CD14-positive monocyte (primary cell): Measurements from ENCODE around the gene CAMTA1. TPM values are rescaled to one million over a fixed set of nuclear protein-coding genes. Genes with fewer than 3 reads are reported as not detected.

ENCODE experiments used
- DNase-seq, 3 donors: peaks; one replicate each; pipeline ENCODE4 v3.0.0-alpha.2; 2011 to 2022
- H2AFZ ChIP-seq: 2 replicates; pipeline ENCODE4 v1.6.0; 2012; ENCODE audit warnings: mild to moderate bottlenecking, low read depth, low read length, inconsistent platforms; ENCODE audit not compliant: insufficient read depth, poor library complexity, severe bottlenecking
- H3K27ac ChIP-seq, 2 donors: 1 replicate in 1 of 2; 2 replicates in 1 of 2; pipeline ENCODE4 v1.5.1; 2012 to 2013; ENCODE audit warnings: low read length in 2 of 2, control low read depth in 1 of 2, inconsistent platforms in 1 of 2, low read depth in 1 of 2, mild to moderate bottlenecking in 1 of 2
- H3K27me3 ChIP-seq, 2 donors: one replicate each; pipeline versions ENCODE4 v1.6.0 to v1.6.1; 2011 to 2013; ENCODE audit warnings: low read length in 2 of 2; ENCODE audit not compliant: control insufficient read depth in 2 of 2, insufficient read depth in 2 of 2
- H3K36me3 ChIP-seq, 2 donors: replicated peaks in 1 of 2; 1 replicate in 1 of 2; 2 replicates in 1 of 2; pipeline versions ENCODE4 v1.5.1 to v1.6.1; 2012 to 2013; ENCODE audit warnings: low read length in 2 of 2, control low read depth in 1 of 2, inconsistent platforms in 1 of 2, mild to moderate bottlenecking in 1 of 2; ENCODE audit not compliant: insufficient read depth in 2 of 2, control insufficient read depth in 1 of 2
- H3K4me1 ChIP-seq, 2 donors: 1 replicate in 1 of 2; 2 replicates in 1 of 2; pipeline versions ENCODE4 v1.5.1 to v1.6.1; 2012 to 2013; ENCODE audit warnings: low read length in 2 of 2, control low read depth in 1 of 2, inconsistent platforms in 1 of 2, mild to moderate bottlenecking in 1 of 2, moderate library complexity in 1 of 2; ENCODE audit not compliant: insufficient read depth in 2 of 2, control insufficient read depth in 1 of 2
- H3K4me2 ChIP-seq: replicated peaks from 2 replicates; pipeline ENCODE3; 2012; ENCODE audit warnings: low read length, moderate library complexity, mild to moderate bottlenecking; ENCODE audit not compliant: poor library complexity, severe bottlenecking; ENCODE audit errors: extremely low read depth
- H3K4me3 ChIP-seq, 3 experiments: fragments of 200-600 bp in 1 of 3; sonication (generic) in 1 of 3; replicated peaks in 1 of 3; 1 replicate in 2 of 3; 2 replicates in 1 of 3; pipeline ENCODE4 v1.5.1; 2011 to 2013; ENCODE audit warnings: low read length in 3 of 3, mild to moderate bottlenecking in 3 of 3, control low read depth in 2 of 3, low read depth in 2 of 3, inconsistent platforms in 1 of 3, moderate library complexity in 1 of 3
- H3K79me2 ChIP-seq: 2 replicates; pipeline ENCODE4 v1.6.0; 2012; ENCODE audit warnings: mild to moderate bottlenecking, control low read depth, inconsistent platforms, low read length, moderate library complexity; ENCODE audit not compliant: insufficient read depth
- H3K9ac ChIP-seq: 2 replicates; pipeline ENCODE4 v1.6.0; 2017; ENCODE audit warnings: low read length, mild to moderate bottlenecking; ENCODE audit not compliant: insufficient read depth, poor library complexity, severe bottlenecking
- H3K9me3 ChIP-seq, 2 donors: replicated peaks in 1 of 2; 1 replicate in 1 of 2; 2 replicates in 1 of 2; pipeline versions ENCODE4 v1.5.1 to v1.6.1; 2012 to 2013; ENCODE audit warnings: low read length in 2 of 2, control low read depth in 1 of 2; ENCODE audit not compliant: control insufficient read depth in 1 of 2, insufficient read depth in 1 of 2
- H4K20me1 ChIP-seq: 2 replicates; pipeline ENCODE4 v1.6.0; 2012; ENCODE audit warnings: mild to moderate bottlenecking, low read length, control low read depth, moderate library complexity; ENCODE audit not compliant: insufficient read depth
- H3K27ac Mint-ChIP-seq, 7 donors: one replicate each; pipeline ENCODE4 v1.8.0; 2020; ENCODE audit warnings: mild to moderate bottlenecking in 7 of 7, mixed read lengths in 7 of 7, moderate library complexity in 6 of 7, inconsistent platforms in 2 of 7
- H3K27me3 Mint-ChIP-seq, 3 donors: one replicate each; pipeline ENCODE4 v1.8.0; 2021 to 2022; ENCODE audit warnings: low read depth in 3 of 3, mild to moderate bottlenecking in 3 of 3, mixed read lengths in 3 of 3, moderate library complexity in 3 of 3, inconsistent platforms in 1 of 3
- H3K36me3 Mint-ChIP-seq, 2 donors: one replicate each; pipeline ENCODE4 v1.8.0; 2020; ENCODE audit warnings: mixed read lengths in 2 of 2, inconsistent platforms in 1 of 2, mild to moderate bottlenecking in 1 of 2
- H3K4me1 Mint-ChIP-seq: one replicate; pipeline ENCODE4 v1.8.0; 2020; ENCODE audit warnings: mild to moderate bottlenecking, mixed read lengths
- H3K4me3 Mint-ChIP-seq, 2 donors: one replicate each; pipeline ENCODE4 v1.8.0; 2020; ENCODE audit warnings: mild to moderate bottlenecking in 2 of 2, mixed read lengths in 2 of 2, moderate library complexity in 1 of 2
- H3K9me3 Mint-ChIP-seq, 7 donors: one replicate each; pipeline ENCODE4 v1.8.0; 2020 to 2022; ENCODE audit warnings: mixed read lengths in 7 of 7, mild to moderate bottlenecking in 6 of 7, moderate library complexity in 6 of 7, inconsistent platforms in 2 of 7
- WGBS: methylation state at CpG from one replicate; pipeline ENCODE4 v1.1.5; 2013; ENCODE audit warnings: missing lambda C conversion rate; ENCODE audit not compliant: insufficient coverage; 5-methylcytosine and 5-hydroxymethylcytosine counted together
- intact Hi-C, 2 donors: fragments of 100-400 bp; cut with micrococcal nuclease; formaldehyde crosslinking; loops; one replicate each; pipeline versions ENCODE4 v1.15.0 to v1.15.1; 2023
- polyA plus RNA-seq, 3 donors: library from polyadenylated mRNA; depleted of rRNA in 1 of 3; unstranded in 2 of 3; stranded (reverse) in 1 of 3; fragments of 300-500 nt in 2 of 3; fragments of >200 nt in 1 of 3; fragmentation: Illumina TruSeq in 2 of 3; gene quantifications; 1 replicate in 2 of 3; 2 replicates in 1 of 3; pipeline ENCODE4 v1.2.3, GENCODE V29; 2012 to 2021
- TF ChIP-seq, protein P1 (sequence below): fragments of 200-600 bp; IDR thresholded peaks from one replicate; pipeline ENCODE4 v1.8.0; 2022; ENCODE audit warnings: antibody characterized with exemption, mild to moderate bottlenecking

Gene CAMTA1
- polyA plus RNA-seq, 3 donors, result 52.0 to 89.6 (median 78.3) TPM

DNA sequence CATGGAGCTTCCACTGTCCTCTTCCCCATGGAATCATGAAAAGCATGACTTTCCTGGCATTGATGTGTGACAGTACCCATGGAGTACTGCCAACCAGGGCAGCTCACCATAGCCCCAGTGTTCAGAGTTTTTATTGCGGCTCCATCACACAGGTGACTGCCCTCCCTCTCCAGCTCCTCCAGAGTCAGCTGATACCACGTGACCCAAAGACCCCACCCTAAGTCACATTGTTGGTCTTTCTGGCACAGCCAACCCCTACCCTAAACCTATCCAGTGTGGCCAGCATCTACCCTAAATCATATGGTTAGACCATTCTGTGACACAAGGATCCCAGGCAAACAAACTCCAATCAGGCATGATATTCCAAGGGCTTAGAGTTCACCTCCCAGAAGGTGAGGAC is 908.4 kb downstream of the CAMTA1 start:
- Mint-ChIP-seq H3K4me3 (no peak overlapping the region), H3K9me3 (peaks cover 23 to 32% (median 28%) of the 10 kb centered on the region in 7 donors), H3K4me1 (no peaks in the 10 kb centered on the region), H3K36me3 (no peaks in the 10 kb centered on the region), H3K27me3 (peaks cover 2 to 9% (median 6%) of the 10 kb centered on the region in 3 donors), H3K27ac (no peak overlapping the region)
- no peaks in the 10 kb centered on the region for H3K27me3 ChIP-seq
- H3K4me3 ChIP-seq, result no peak overlapping the region
- H3K4me1 ChIP-seq, result no peaks in the 10 kb centered on the region
- H3K9me3 ChIP-seq, result peaks cover 22 to 26% of the 10 kb centered on the region in 2 donors
- H3K27ac ChIP-seq, result no peak overlapping the region
- TF ChIP-seq, protein P1, sequence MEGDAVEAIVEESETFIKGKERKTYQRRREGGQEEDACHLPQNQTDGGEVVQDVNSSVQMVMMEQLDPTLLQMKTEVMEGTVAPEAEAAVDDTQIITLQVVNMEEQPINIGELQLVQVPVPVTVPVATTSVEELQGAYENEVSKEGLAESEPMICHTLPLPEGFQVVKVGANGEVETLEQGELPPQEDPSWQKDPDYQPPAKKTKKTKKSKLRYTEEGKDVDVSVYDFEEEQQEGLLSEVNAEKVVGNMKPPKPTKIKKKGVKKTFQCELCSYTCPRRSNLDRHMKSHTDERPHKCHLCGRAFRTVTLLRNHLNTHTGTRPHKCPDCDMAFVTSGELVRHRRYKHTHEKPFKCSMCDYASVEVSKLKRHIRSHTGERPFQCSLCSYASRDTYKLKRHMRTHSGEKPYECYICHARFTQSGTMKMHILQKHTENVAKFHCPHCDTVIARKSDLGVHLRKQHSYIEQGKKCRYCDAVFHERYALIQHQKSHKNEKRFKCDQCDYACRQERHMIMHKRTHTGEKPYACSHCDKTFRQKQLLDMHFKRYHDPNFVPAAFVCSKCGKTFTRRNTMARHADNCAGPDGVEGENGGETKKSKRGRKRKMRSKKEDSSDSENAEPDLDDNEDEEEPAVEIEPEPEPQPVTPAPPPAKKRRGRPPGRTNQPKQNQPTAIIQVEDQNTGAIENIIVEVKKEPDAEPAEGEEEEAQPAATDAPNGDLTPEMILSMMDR, result no peak
- WGBS, result 43% methylated on average over 2 of the region's 2 CpGs
- H2AFZ ChIP-seq, result no peak overlapping the region
- no peaks in the 10 kb centered on the region for H4K20me1 ChIP-seq
- H3K9ac ChIP-seq, result no peak overlapping the region
- H3K36me3 ChIP-seq, result no peaks in the 10 kb centered on the region
- DNase-seq, result no peak
- no peak overlapping the region for H3K4me2 ChIP-seq
- intact Hi-C loops, result no loop called here
- no peaks in the 10 kb centered on the region for H3K79me2 ChIP-seq

DNA sequence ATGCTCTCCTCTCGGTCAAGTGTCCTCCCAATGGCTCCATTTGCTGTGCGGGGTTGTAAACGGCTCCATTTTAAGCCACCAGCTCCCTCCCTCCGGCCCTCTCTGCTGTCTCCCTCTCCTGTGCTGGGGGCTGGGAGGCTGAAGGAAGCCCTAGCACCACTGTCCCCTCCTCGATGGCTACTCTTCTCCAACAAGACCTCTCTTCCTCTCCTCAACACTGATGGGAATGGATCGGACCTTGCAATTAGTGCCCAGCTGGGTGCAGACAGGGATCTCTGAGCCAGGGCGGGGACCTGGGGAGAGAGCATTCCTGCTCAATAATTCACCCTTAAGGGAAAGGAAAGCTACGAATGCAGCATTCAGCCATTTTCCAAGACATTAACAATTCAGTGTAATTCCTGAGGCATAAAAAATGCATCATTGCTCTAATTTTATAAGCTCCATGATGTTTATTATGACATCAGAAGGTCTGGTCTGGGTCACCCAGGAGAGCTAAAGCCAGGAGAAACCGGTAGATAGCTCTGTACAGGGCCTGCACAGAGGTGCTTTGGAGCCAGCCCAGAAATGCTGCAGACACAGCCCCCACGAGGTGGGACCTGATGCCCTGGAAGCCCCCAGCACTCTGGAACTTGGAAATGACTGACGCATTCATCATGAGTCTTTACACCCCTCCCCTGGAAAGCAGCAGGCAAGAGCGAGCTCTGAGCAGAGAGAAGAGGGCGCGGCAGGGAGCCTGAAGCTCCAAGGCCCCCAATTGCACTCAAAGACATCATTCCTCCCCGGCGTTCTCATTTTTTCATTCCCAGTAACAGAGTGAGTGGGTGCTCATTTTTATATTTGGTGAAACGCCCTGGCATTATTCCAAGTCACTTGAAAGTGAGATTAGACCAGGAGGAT is 909.6 kb downstream of the CAMTA1 start:
- H3K4me3 ChIP-seq, result no peak overlapping the region
- H2AFZ ChIP-seq, result no peak overlapping the region
- no peaks in the 10 kb centered on the region for H3K4me1 Mint-ChIP-seq
- H3K9ac ChIP-seq, result no peak overlapping the region
- peaks cover 22 to 26% of the 10 kb centered on the region in 2 donors for H3K9me3 ChIP-seq
- peaks cover 3 to 7% (median 6%) of the 10 kb centered on the region in 3 donors for H3K27me3 Mint-ChIP-seq
- no peak overlapping the region for H3K4me2 ChIP-seq
- no peaks in the 10 kb centered on the region for H3K79me2 ChIP-seq
- no peaks in the 10 kb centered on the region for H3K4me1 ChIP-seq
- H3K27ac ChIP-seq, result no peak overlapping the region
- H3K9me3 Mint-ChIP-seq, result peaks cover 23 to 32% (median 28%) of the 10 kb centered on the region in 7 donors
- H3K27ac Mint-ChIP-seq, result no peak overlapping the region
- peaks cover 0 to 1% of the 10 kb centered on the region in 2 donors for H3K27me3 ChIP-seq
- H3K36me3 Mint-ChIP-seq, result no peaks in the 10 kb centered on the region
- H3K4me3 Mint-ChIP-seq, result no peak overlapping the region
- 80% methylated on average over 5 of the region's 17 CpGs for WGBS
- DNase-seq, result no peak
- TF ChIP-seq, protein P1, result no peak
- intact Hi-C loops, result no loop called here
- H3K36me3 ChIP-seq, result no peaks in the 10 kb centered on the region
- no peaks in the 10 kb centered on the region for H4K20me1 ChIP-seq
